B cell (primary cell): ENCODE results near the gene ANK2. TPM values are rescaled to one million over a fixed set of nuclear protein-coding genes. Genes with fewer than 3 reads are reported as not detected.

Experiments
- ATAC-seq: fragments of 200-7000 bp; cut with Tn5 transposase; one replicate; pipeline ENCODE4 v1.10.0; 2021; ENCODE audit warnings: low read depth, mild to moderate bottlenecking, moderate number of reproducible peaks, moderate library complexity
- CTCF ChIA-PET: fragments of 350-600 bp; sonication (Branson Sonifier 250); formaldehyde crosslinking; loops from one replicate; lab custom pipeline; 2021; ENCODE audit warnings: antibody characterized with exemption, inconsistent platforms; lab: Charles Lee
- POLR2A ChIA-PET: fragments of 350-600 bp; sonication (Branson Sonifier 250); formaldehyde crosslinking; loops from one replicate; lab custom pipeline; 2021; ENCODE audit warnings: antibody characterized with exemption; lab: Charles Lee
- DNase-seq: peaks from one replicate; pipeline ENCODE4 v3.0.0; 2013
- H2AFZ ChIP-seq: 2 replicates; pipeline ENCODE4 v1.6.1; 2012; ENCODE audit warnings: mild to moderate bottlenecking, low read depth, low read length; ENCODE audit not compliant: insufficient read depth, poor library complexity, severe bottlenecking
- H3K27ac ChIP-seq, 2 donors: 1 replicate in 1 of 2; 2 replicates in 1 of 2; pipeline ENCODE4 v1.5.1; 2012 to 2013; ENCODE audit warnings: low read length in 2 of 2, mild to moderate bottlenecking in 2 of 2, moderate library complexity in 1 of 2
- H3K27me3 ChIP-seq, 4 experiments: fragments of 200-600 bp in 1 of 4; sonication (generic) in 1 of 4; replicated peaks in 1 of 4; 1 replicate in 2 of 4; 2 replicates in 2 of 4; pipeline versions ENCODE4 v1.6.1 to v1.7.0; 2013 to 2016; ENCODE audit warnings: low read length in 3 of 4, mild to moderate bottlenecking in 2 of 4, mixed read lengths in 1 of 4, moderate library complexity in 1 of 4; ENCODE audit not compliant: insufficient read depth in 4 of 4, control insufficient read depth in 3 of 4; ENCODE audit errors: control extremely low read depth in 1 of 4
- H3K36me3 ChIP-seq, 2 experiments: replicated peaks in 1 of 2; 1 replicate in 1 of 2; 2 replicates in 1 of 2; pipeline versions ENCODE4 v1.6.1 to v1.7.1; 2013; ENCODE audit warnings: low read length in 1 of 2; ENCODE audit not compliant: insufficient read depth in 2 of 2, control insufficient read depth in 1 of 2; ENCODE audit errors: control extremely low read depth in 1 of 2, extremely low read depth in 1 of 2
- H3K4me1 ChIP-seq, 2 donors: fragments of 200-600 bp in 1 of 2; sonication (generic) in 1 of 2; 1 replicate in 1 of 2; 2 replicates in 1 of 2; pipeline versions ENCODE4 v1.5.1 to v1.6.1; 2013 to 2017; ENCODE audit warnings: low read length in 2 of 2; ENCODE audit not compliant: control insufficient read depth in 2 of 2, insufficient read depth in 2 of 2
- H3K4me2 ChIP-seq: replicated peaks from 2 replicates; pipeline ENCODE3; 2012; ENCODE audit warnings: mild to moderate bottlenecking, low read depth, low read length; ENCODE audit not compliant: poor library complexity, severe bottlenecking
- H3K4me3 ChIP-seq, 5 experiments: fragments of 200-600 bp in 1 of 5; sonication (generic) in 1 of 5; 1 replicate in 3 of 5; 2 replicates in 2 of 5; pipeline versions ENCODE4 v1.5.1 to v1.7.0; 2011 to 2016; ENCODE audit warnings: low read length in 4 of 5, mild to moderate bottlenecking in 4 of 5, low read depth in 2 of 5, control low read depth in 1 of 5, moderate library complexity in 1 of 5; ENCODE audit not compliant: insufficient read depth in 1 of 5; ENCODE audit errors: control extremely low read depth in 1 of 5, extremely low read depth in 1 of 5
- H3K79me2 ChIP-seq: fragments of 200-600 bp; sonication (generic); one replicate; pipeline ENCODE4 v1.6.0; 2016; ENCODE audit warnings: low read length; ENCODE audit not compliant: control insufficient read depth, insufficient read depth
- H3K9ac ChIP-seq: fragments of 200-600 bp; sonication (generic); 2 replicates; pipeline ENCODE4 v1.6.1; 2017; ENCODE audit warnings: mild to moderate bottlenecking, low read length, moderate library complexity
- H3K9me3 ChIP-seq, 3 donors: one replicate each; pipeline versions ENCODE4 v1.6.1 to v1.7.1; 2013; ENCODE audit warnings: low read length in 2 of 3; ENCODE audit not compliant: control insufficient read depth in 2 of 3, insufficient read depth in 1 of 3; ENCODE audit errors: control extremely low read depth in 1 of 3
- H4K20me1 ChIP-seq: 2 replicates; pipeline ENCODE4 v1.6.0; 2012; ENCODE audit warnings: mild to moderate bottlenecking, low read length; ENCODE audit not compliant: insufficient read depth, control insufficient read depth, poor library complexity, severe bottlenecking
- H3K27ac Mint-ChIP-seq: one replicate; pipeline ENCODE4 v1.8.0; 2021; ENCODE audit warnings: mixed read lengths
- H3K27me3 Mint-ChIP-seq: one replicate; pipeline ENCODE4 v1.8.0; 2021; ENCODE audit warnings: mixed read lengths
- H3K4me1 Mint-ChIP-seq: one replicate; pipeline ENCODE4 v1.8.0; 2021; ENCODE audit warnings: mixed read lengths
- H3K4me3 Mint-ChIP-seq: one replicate; pipeline ENCODE4 v1.8.0; 2021; ENCODE audit warnings: mixed read lengths
- H3K9me3 Mint-ChIP-seq: one replicate; pipeline ENCODE4 v1.8.0; 2022; ENCODE audit warnings: mixed read lengths; ENCODE audit not compliant: insufficient read depth
- CTCF ChIP-seq: fragments of 200-600 bp; IDR thresholded peaks from one replicate; pipeline ENCODE4 v1.8.0; 2022; ENCODE audit warnings: antibody characterized with exemption, mild to moderate bottlenecking
- EZH2 ChIP-seq: IDR thresholded peaks from 2 replicates; pipeline ENCODE4 v1.6.1; 2012; ENCODE audit warnings: borderline replicate concordance, low read depth, mild to moderate bottlenecking, moderate library complexity, low read length; ENCODE audit not compliant: insufficient read depth, poor library complexity, severe bottlenecking
- WGBS: methylation state at CpG from one replicate; pipeline ENCODE4 v1.1.5; 2013; ENCODE audit warnings: missing lambda C conversion rate; ENCODE audit not compliant: insufficient coverage; 5-methylcytosine and 5-hydroxymethylcytosine counted together
- intact Hi-C: fragments of 100-400 bp; cut with micrococcal nuclease; formaldehyde crosslinking; loops from one replicate; pipeline ENCODE4 v1.10.0; 2022
- polyA plus RNA-seq: library from polyadenylated mRNA; depleted of rRNA; stranded (reverse); fragments of >200 nt; gene quantifications from 2 replicates; pipeline ENCODE4 v1.2.3, GENCODE V29; 2012
- total RNA-seq, 2 donors: library from RNA; stranded (reverse); fragments of 120-200 nt in 1 of 2; gene quantifications; 1 replicate in 1 of 2; 2 replicates in 1 of 2; pipeline versions ENCODE4 v1.2.3 to v1.2.4, GENCODE V29; 2013 to 2022

Gene ANK2
- total and polyA plus RNA-seq, 2 donors (not counting 1 experiment from before 2014, with no cell fraction given) = 0.16 to 3.6 TPM

GRCh38 chr4:113144091-113144490 is 94.6 kb downstream of the ANK2 start:
- ATAC-seq = no peak
- WGBS = 83% methylated on average over 2 of the region's 2 CpGs
- ChIA-PET POLR2A (no interaction called here), CTCF (no interaction called here)
- H3K9ac ChIP-seq = no peak overlapping the region
- Mint-ChIP-seq H3K9me3 (no peaks in the 10 kb centered on the region), H3K4me1 (peaks cover 3% of the 10 kb centered on the region), H3K27ac (no peak overlapping the region), H3K27me3 (no peaks in the 10 kb centered on the region), H3K4me3 (no peak overlapping the region)
- no peak overlapping the region for H3K4me2 ChIP-seq
- TF ChIP-seq EZH2 = no peak
- no peak for TF ChIP-seq CTCF
- H2AFZ ChIP-seq = no peak overlapping the region
- H4K20me1 ChIP-seq = no peaks in the 10 kb centered on the region
- H3K4me1 ChIP-seq = no peaks in the 10 kb centered on the region
- no peak overlapping the region for H3K27ac ChIP-seq
- no peaks in the 10 kb centered on the region for H3K36me3 ChIP-seq
- H3K27me3 ChIP-seq = no peaks in the 10 kb centered on the region
- intact Hi-C loops = no loop called here
- DNase-seq = no peak
- H3K79me2 ChIP-seq = no peaks in the 10 kb centered on the region
- no peaks in the 10 kb centered on the region for H3K9me3 ChIP-seq
- H3K4me3 ChIP-seq = no peak overlapping the region

GRCh38 chr4:113145147-113145518 is 95.7 kb downstream of the ANK2 start:
- Mint-ChIP-seq H3K4me1 (peaks cover 3% of the 10 kb centered on the region), H3K4me3 (no peak overlapping the region), H3K27me3 (no peaks in the 10 kb centered on the region), H3K9me3 (no peaks in the 10 kb centered on the region), H3K27ac (no peak overlapping the region)
- no peaks in the 10 kb centered on the region for H4K20me1 ChIP-seq
- H3K27me3 ChIP-seq = no peaks in the 10 kb centered on the region
- H3K36me3 ChIP-seq = no peaks in the 10 kb centered on the region
- H3K27ac ChIP-seq = no peak overlapping the region
- DNase-seq = no peak
- no peak for ATAC-seq
- no peak overlapping the region for H3K4me2 ChIP-seq
- POLR2A ChIA-PET = no interaction called here
- CTCF ChIA-PET = no interaction called here
- intact Hi-C loops = no loop called here
- H2AFZ ChIP-seq = no peak overlapping the region
- H3K4me1 ChIP-seq = no peaks in the 10 kb centered on the region
- H3K4me3 ChIP-seq = no peak overlapping the region
- no peaks in the 10 kb centered on the region for H3K79me2 ChIP-seq
- TF ChIP-seq CTCF = no peak
- no peak for TF ChIP-seq EZH2
- no peaks in the 10 kb centered on the region for H3K9me3 ChIP-seq
- no CpG with 5 or more reads among the region's 1 CpG for WGBS
- no peak overlapping the region for H3K9ac ChIP-seq
